Panc1 (cell line): ENCODE measurements around the gene VSIR. TPM values are rescaled to one million over a fixed set of nuclear protein-coding genes. Genes with fewer than 3 reads are reported as not detected.

Experiments used
- ATAC-seq: fragments of 200-7000 bp; cut with Tn5 transposase; 2 replicates; pipeline ENCODE4 v1.9.1; 2020; ENCODE audit warnings: mild to moderate bottlenecking, moderate library complexity
- BruUV-seq: library from RNA; stranded (reverse); fragments of 400-500 nt; replicated peaks from 2 replicates; lab custom pipeline; 2021; lab: Mats Ljungman, UMichigan
- CTCF ChIA-PET: fragments of 300-600 bp; sonication (Branson Sonifier 250); formaldehyde crosslinking; loops from one replicate; lab custom pipeline; 2022; ENCODE audit warnings: antibody characterized with exemption; lab: Charles Lee
- POLR2A ChIA-PET: fragments of 300-600 bp; sonication (Branson Sonifier 250); formaldehyde crosslinking; loops from one replicate; lab custom pipeline; 2022; ENCODE audit warnings: antibody characterized with exemption; lab: Charles Lee
- DNase-seq: peaks from one replicate; pipeline ENCODE4 v3.0.0-alpha.2; 2010; ENCODE audit warnings: low read depth, low spot score
- H3K27ac ChIP-seq: 2 replicates; pipeline ENCODE4 v1.5.1; 2011; ENCODE audit warnings: mild to moderate bottlenecking, low read length, inconsistent platforms
- H3K27me3 ChIP-seq: fragments of 200-500 bp; sonication (Bioruptor generic); 2 replicates; pipeline ENCODE4 v1.6.0; 2014; ENCODE audit warnings: low read length, inconsistent platforms; ENCODE audit not compliant: control insufficient read depth, insufficient read depth
- H3K36me3 ChIP-seq: fragments of 200-500 bp; sonication (Bioruptor generic); 2 replicates; pipeline ENCODE4 v1.5.1; 2014; ENCODE audit warnings: inconsistent platforms, mild to moderate bottlenecking, low read length, moderate library complexity; ENCODE audit not compliant: control insufficient read depth, insufficient read depth
- H3K4me1 ChIP-seq: 2 replicates; pipeline ENCODE4 v1.5.1; 2011; ENCODE audit warnings: inconsistent platforms, mild to moderate bottlenecking, low read length, moderate library complexity; ENCODE audit not compliant: control insufficient read depth, insufficient read depth
- H3K4me3 ChIP-seq, 2 experiments: 2 replicates each; pipeline ENCODE4 v1.5.1; 2011 to 2012; ENCODE audit warnings: low read depth in 2 of 2, low read length in 2 of 2, mild to moderate bottlenecking in 2 of 2, inconsistent platforms in 1 of 2, moderate library complexity in 1 of 2
- H3K9me3 ChIP-seq: fragments of 200-500 bp; sonication (Bioruptor generic); 2 replicates; pipeline ENCODE4 v1.5.1; 2014; ENCODE audit warnings: low read depth, mild to moderate bottlenecking, inconsistent platforms, low read length, moderate library complexity; ENCODE audit not compliant: control insufficient read depth, insufficient read depth
- CTCF ChIP-seq: fragments of 450-650 bp; IDR thresholded peaks from 2 replicates; pipeline ENCODE4 v1.5.1; 2017; ENCODE audit warnings: mild to moderate bottlenecking
- POLR2AphosphoS5 ChIP-seq: IDR thresholded peaks from 2 replicates; pipeline ENCODE4 v1.6.1; 2012; ENCODE audit warnings: mild to moderate bottlenecking, low read depth, low read length, moderate library complexity
- REST ChIP-seq, 2 experiments: IDR thresholded peaks; 2 replicates each; pipeline ENCODE4 v1.6.1; 2011 to 2012; ENCODE audit warnings: low read depth in 2 of 2, control low read depth in 1 of 2, low read length in 1 of 2, mild to moderate bottlenecking in 1 of 2, moderate library complexity in 1 of 2; ENCODE audit not compliant: insufficient read depth in 1 of 2
- SIN3A ChIP-seq: IDR thresholded peaks from 2 replicates; pipeline ENCODE4 v1.6.1; 2012; ENCODE audit warnings: low read depth, mild to moderate bottlenecking, low read length, moderate library complexity, borderline replicate concordance; ENCODE audit not compliant: insufficient read depth
- TCF7L2 ChIP-seq: IDR thresholded peaks from 2 replicates; pipeline ENCODE4 v1.6.1; 2011; ENCODE audit warnings: mild to moderate bottlenecking, low read depth, low read length, inconsistent platforms
- in situ Hi-C: cut with HindIII; loops from 2 replicates; pipeline ENCODE4 v1.10.0; 2016; ENCODE audit warnings: low sequenced_read_pairs, low pct_unique_long_range_greater_than_20kb
- intact Hi-C: fragments of 100-400 bp; cut with micrococcal nuclease; formaldehyde crosslinking; loops from one replicate; pipeline ENCODE4 v1.10.0; 2022; ENCODE audit not compliant: unreplicated experiment
- total RNA-seq: library from RNA; stranded (reverse); gene quantifications from one replicate; pipeline ENCODE4 v1.2.1, GENCODE V29; 2021; ENCODE audit not compliant: unreplicated experiment

Gene VSIR
- total RNA-seq, 1 experiment from 2014 or later = 34.9 TPM

GRCh38 chr10:71812913-71813590 is 39.7 kb upstream of the VSIR start:
- Histone ChIP-seq H3K36me3 (peaks cover 22% of the 10 kb centered on the region), H3K4me1 (peaks cover 51% of the 10 kb centered on the region), H3K27ac (0 out of 2 replicates have a peak overlapping the region, but pooled peaks have one; percentile 14), H3K27me3 (no peaks in the 10 kb centered on the region), H3K4me3 (no peak overlapping the region), H3K9me3 (no peaks in the 10 kb centered on the region)
- intact Hi-C loops = loop anchor here (10.0 kb wide), 2 partner anchors 108 to 498 kb away; partner anchors contain the start of gene SLC29A3
- in situ Hi-C loops = no loop called here
- POLR2A ChIA-PET = interaction anchor here (1.1 kb wide), 1 partner anchor 9 kb away, joined by 3 read pairs; no protein-coding TSS in a partner anchor
- CTCF ChIA-PET = interaction anchor here (0.5 to 1.1 kb wide), 8 partner anchors 83 to 609 kb away, joined by 3 to 4 read pairs (median 3); no protein-coding TSS in a partner anchor
- DNase-seq = no peak
- TF ChIP-seq POLR2AphosphoS5 (0 out of 2 replicates have a peak, but pooled peaks have one; percentile 18), REST (IDR thresholded peaks at IDR 0.05; ENCODE audit: insufficient read depth in 1 of 2, low read depth in 2 of 2, low read length in 1 of 2) (no peak)
- ATAC-seq = peak; percentile 7
- BruUV-seq = no TSS peak

- Histone ChIP-seq H3K9me3 (no peaks in the 10 kb centered on the region), H3K4me3 (no peak overlapping the region), H3K36me3 (peaks cover 21% of the 10 kb centered on the region), H3K27ac (peak overlapping the region; percentile 14; the same call in 1 of the 2 replicates), H3K4me1 (peaks cover 49% of the 10 kb centered on the region), H3K27me3 (no peaks in the 10 kb centered on the region)
- no TSS peak for BruUV-seq
- DNase-seq (no peak), ATAC-seq (peak; percentile 72)
- ChIA-PET CTCF (interaction anchor here (0.5 to 1.1 kb wide), 9 partner anchors 27 to 498 kb away, joined by 3 to 10 read pairs (median 3); no protein-coding TSS in a partner anchor), POLR2A (interaction anchor here (1.1 kb wide), 1 partner anchor 10 kb away, joined by 3 read pairs; no protein-coding TSS in a partner anchor)
- in situ Hi-C loops (no loop called here), intact Hi-C loops (loop anchor here (10.0 kb wide), 2 partner anchors 107 to 497 kb away; partner anchors contain the start of gene SLC29A3)
- TF ChIP-seq POLR2AphosphoS5 (peak; percentile 59), CTCF (peak; percentile 91; the same call in 1 of the 2 replicates), TCF7L2 (no peak), SIN3A (no peak), REST (IDR thresholded peaks at IDR 0.05; ENCODE audit: insufficient read depth in 1 of 2, low read depth in 2 of 2, low read length in 1 of 2) (no peak)
Measured at GRCh38 chr10:71812016-71812912, 38.9 kb upstream of the VSIR start.
